Lung (tissue), 12 donors: ENCODE data around the gene EPHB1. TPM values are rescaled to one million over a fixed set of nuclear protein-coding genes. Genes with fewer than 3 reads are reported as not detected.

Experiments used
- ATAC-seq: fragments of 200-7000 bp; cut with Tn5 transposase; one replicate; pipeline ENCODE4 v1.9.1; 2020; ENCODE audit warnings: moderate number of reproducible peaks; ENCODE audit not compliant: insufficient read depth, low FRiP score
- DNase-seq, 3 donors: peaks; one replicate each; pipeline ENCODE4 v3.0.0-alpha.2; 2013 to 2017
- H3K27ac ChIP-seq, 2 donors: one replicate each; pipeline ENCODE4 v1.5.1; 2013; ENCODE audit warnings: mild to moderate bottlenecking in 2 of 2, moderate library complexity in 2 of 2, control low read depth in 1 of 2, inconsistent platforms in 1 of 2, low read depth in 1 of 2, low read length in 1 of 2
- H3K27me3 ChIP-seq, 3 donors: one replicate each; pipeline ENCODE4 v1.5.1; 2013; ENCODE audit warnings: low read length in 2 of 3; ENCODE audit not compliant: control insufficient read depth in 3 of 3, insufficient read depth in 3 of 3
- H3K36me3 ChIP-seq, 4 donors: one replicate each; pipeline ENCODE4 v1.5.1; 2013; ENCODE audit warnings: low read length in 4 of 4, mild to moderate bottlenecking in 1 of 4, moderate library complexity in 1 of 4; ENCODE audit not compliant: control insufficient read depth in 4 of 4, insufficient read depth in 4 of 4
- H3K4me1 ChIP-seq, 5 donors: one replicate each; pipeline ENCODE4 v1.5.1; 2013; ENCODE audit warnings: low read length in 5 of 5, mild to moderate bottlenecking in 2 of 5, moderate library complexity in 1 of 5; ENCODE audit not compliant: control insufficient read depth in 5 of 5, insufficient read depth in 5 of 5
- H3K4me3 ChIP-seq: one replicate; pipeline ENCODE4 v1.5.1; 2013; ENCODE audit warnings: mild to moderate bottlenecking, control low read depth, moderate library complexity
- H3K9ac ChIP-seq, 2 donors: one replicate each; pipeline ENCODE4 v1.5.1; 2013; ENCODE audit warnings: low read length in 2 of 2, control low read depth in 1 of 2; ENCODE audit not compliant: insufficient read depth in 1 of 2
- H3K9me3 ChIP-seq, 4 donors: one replicate each; pipeline ENCODE4 v1.5.1; 2013; ENCODE audit warnings: low read length in 3 of 4, mild to moderate bottlenecking in 1 of 4, moderate library complexity in 1 of 4; ENCODE audit not compliant: control insufficient read depth in 4 of 4, insufficient read depth in 3 of 4
- WGBS, 2 donors: extraction: QIAGEN DNeasy Blood & Tissue Kit; methylation state at CpG; one replicate each; pipeline ENCODE4 v1.1.7; 2013; 5-methylcytosine and 5-hydroxymethylcytosine counted together
- polyA plus RNA-seq, 2 donors: library from polyadenylated mRNA; stranded (reverse); fragments of 200-250 nt; gene quantifications; one replicate each; pipeline ENCODE4 v1.2.1, GENCODE V29; 2013
- total RNA-seq, 2 donors: library from RNA; depleted of rRNA in 1 of 2; stranded (reverse); fragments of >200 nt in 1 of 2; gene quantifications; one replicate each; pipeline ENCODE4 v1.2.1, GENCODE V29; 2014 to 2021
- TF ChIP-seq, protein P1 (sequence below): IDR thresholded peaks from 2 replicates; pipeline ENCODE4 v1.5.1; 2012; ENCODE audit warnings: mild to moderate bottlenecking; ENCODE audit errors: control extremely low read depth, extremely low read depth
- donor health status: control.
- donor health status: control.
- donor health status: Bipolar disorder and iron deficiency.
- donor health status: healthy.
- donor health status: DM: yes; HTN: yes; CAD: no.

The EPHB1 gene
- total and polyA plus RNA-seq, 4 donors = 0.30 to 6.3 (median 2.1) TPM

GRCh38 chr3:134974624-134975023, 179.6 kb downstream of the EPHB1 start:
- no peaks in the 10 kb centered on the region for H3K27me3 ChIP-seq
- no peaks in the 10 kb centered on the region for H3K36me3 ChIP-seq
- peak in 2 of 3 donors; percentile 14 to 18 for DNase-seq
- TF ChIP-seq, protein P1, sequence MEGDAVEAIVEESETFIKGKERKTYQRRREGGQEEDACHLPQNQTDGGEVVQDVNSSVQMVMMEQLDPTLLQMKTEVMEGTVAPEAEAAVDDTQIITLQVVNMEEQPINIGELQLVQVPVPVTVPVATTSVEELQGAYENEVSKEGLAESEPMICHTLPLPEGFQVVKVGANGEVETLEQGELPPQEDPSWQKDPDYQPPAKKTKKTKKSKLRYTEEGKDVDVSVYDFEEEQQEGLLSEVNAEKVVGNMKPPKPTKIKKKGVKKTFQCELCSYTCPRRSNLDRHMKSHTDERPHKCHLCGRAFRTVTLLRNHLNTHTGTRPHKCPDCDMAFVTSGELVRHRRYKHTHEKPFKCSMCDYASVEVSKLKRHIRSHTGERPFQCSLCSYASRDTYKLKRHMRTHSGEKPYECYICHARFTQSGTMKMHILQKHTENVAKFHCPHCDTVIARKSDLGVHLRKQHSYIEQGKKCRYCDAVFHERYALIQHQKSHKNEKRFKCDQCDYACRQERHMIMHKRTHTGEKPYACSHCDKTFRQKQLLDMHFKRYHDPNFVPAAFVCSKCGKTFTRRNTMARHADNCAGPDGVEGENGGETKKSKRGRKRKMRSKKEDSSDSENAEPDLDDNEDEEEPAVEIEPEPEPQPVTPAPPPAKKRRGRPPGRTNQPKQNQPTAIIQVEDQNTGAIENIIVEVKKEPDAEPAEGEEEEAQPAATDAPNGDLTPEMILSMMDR = no peak
- H3K27ac ChIP-seq = no peak overlapping the region
- H3K4me3 ChIP-seq = no peak overlapping the region
- H3K4me1 ChIP-seq = no peaks in the 10 kb centered on the region
- H3K9me3 ChIP-seq = no peaks in the 10 kb centered on the region
- 12 to 21% methylated on average over 3 of the region's 3 CpGs for WGBS, 2 donors
- H3K9ac ChIP-seq = no peak overlapping the region
- no peak for ATAC-seq

DNA sequence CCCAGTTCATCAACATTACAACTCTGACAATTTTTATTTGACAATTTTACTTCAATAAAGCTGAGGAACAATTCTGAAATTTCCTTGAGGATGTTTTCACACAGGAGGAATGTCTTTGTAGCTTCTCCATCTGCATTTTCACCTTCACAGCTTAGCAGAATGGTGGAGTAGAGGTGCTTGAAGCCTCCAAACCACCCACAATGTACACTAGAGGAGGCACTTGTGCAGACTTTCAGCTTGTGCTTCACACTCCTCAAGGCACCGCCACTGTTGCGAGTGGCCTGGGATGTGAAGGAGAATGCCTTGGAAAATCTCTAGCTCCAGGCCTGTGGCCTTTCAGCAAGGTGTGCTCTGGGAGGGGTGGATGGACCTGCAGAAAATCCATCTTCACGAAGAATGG, 181.9 kb downstream of the EPHB1 start:
- no peak overlapping the region for H3K9ac ChIP-seq
- TF ChIP-seq, protein P1 = no peak
- no peaks in the 10 kb centered on the region for H3K36me3 ChIP-seq
- peak in 1 of 3 donors; percentile 10 for DNase-seq
- H3K27me3 ChIP-seq = no peaks in the 10 kb centered on the region
- no peak overlapping the region for H3K4me3 ChIP-seq
- no peak for ATAC-seq
- no peaks in the 10 kb centered on the region for H3K9me3 ChIP-seq
- H3K27ac ChIP-seq = no peak overlapping the region
- H3K4me1 ChIP-seq = no peaks in the 10 kb centered on the region
- 89 to 92% methylated on average over 3 of the region's 3 CpGs for WGBS, 2 donors

DNA sequence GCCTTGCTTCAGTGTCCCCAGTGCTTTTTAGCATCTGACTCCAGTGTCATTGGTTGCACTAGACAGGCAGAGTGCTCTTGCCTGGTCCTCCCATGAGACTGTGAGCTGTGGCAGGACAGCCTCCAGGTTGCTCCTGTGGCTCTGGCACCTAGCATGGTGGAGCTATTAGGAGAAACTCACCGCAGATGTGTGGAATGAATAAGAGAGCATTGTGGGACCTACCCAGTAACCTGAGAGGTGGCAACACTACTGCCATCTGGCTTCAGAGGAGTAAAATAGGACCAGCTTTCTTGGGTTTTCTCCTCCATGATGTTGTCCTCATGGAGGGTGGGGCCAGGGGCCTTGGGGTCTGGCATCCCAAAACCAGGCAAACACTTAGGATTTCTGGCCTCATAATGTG, 183.6 kb downstream of the EPHB1 start:
- H3K9me3 ChIP-seq = no peaks in the 10 kb centered on the region
- H3K4me3 ChIP-seq = no peak overlapping the region

More for the DNA sequence above, 183.6 kb downstream of the EPHB1 start:
- H3K36me3 ChIP-seq = no peaks in the 10 kb centered on the region
- DNase-seq = no peak
- TF ChIP-seq, protein P1 = no peak
- H3K9ac ChIP-seq = no peak overlapping the region
- 88 to 96% methylated on average over 1 of the region's 1 CpG for WGBS, 2 donors
- H3K4me1 ChIP-seq = no peaks in the 10 kb centered on the region
- H3K27ac ChIP-seq = no peak overlapping the region
- ATAC-seq = no peak
- no peaks in the 10 kb centered on the region for H3K27me3 ChIP-seq
